HepG2 (cell line): Measurements from ENCODE around the gene DNMBP.
"Not testable (repeated sequence)": the region's sequence is repeated elsewhere in the genome, so short reads cannot be mapped to it uniquely, and the experiment has no call there.

Experiments used
- BCLAF1 ChIP-seq: fragments of 450-650 bp; IDR thresholded peaks from 2 replicates; pipeline ENCODE4 v1.6.1; 2017; ENCODE audit warnings: mild to moderate bottlenecking
- ERF ChIP-seq: IDR thresholded peaks from 2 replicates; pipeline ENCODE4 v1.6.1; 2018; ENCODE audit warnings: missing biosample characterization, missing genetic modification reagents
- KAT2B ChIP-seq: fragments of 150-350 bp; IDR thresholded peaks from 2 replicates; pipeline ENCODE4 v1.6.1; 2014; ENCODE audit warnings: low read depth, low read length, borderline replicate concordance
- MTF2 ChIP-seq: sonication (generic); formaldehyde crosslinking; IDR thresholded peaks from 2 replicates; pipeline ENCODE4 v1.5.0; 2020; ENCODE audit warnings: missing genetic modification reagents, borderline replicate concordance
- TAF1 ChIP-seq: sonication (generic); formaldehyde crosslinking; IDR thresholded peaks from 2 replicates; pipeline ENCODE4 v1.4.0; 2020; ENCODE audit warnings: missing genetic modification reagents

GRCh38 chr10:99932203-99932957 is 77.4 kb downstream of the DNMBP start:
- TF ChIP-seq KAT2B; TAF1 (CRISPR knock-in tag); BCLAF1; MTF2 (CRISPR knock-in tag); ERF (CRISPR knock-in tag): not testable (repeated sequence)
